SK-N-SH (cell line): ENCODE results near the gene OBP2A.
"Not testable (repeated sequence)": the region's sequence is repeated elsewhere in the genome, so short reads cannot be mapped to it uniquely, and the experiment has no call there.

Experiments used
- CTCF ChIP-seq: fragments of 200-600 bp; sonication (generic); IDR thresholded peaks from 2 replicates; pipeline ENCODE4 v1.6.1; 2017; ENCODE audit warnings: antibody characterized with exemption, mild to moderate bottlenecking, moderate library complexity
- EP300 ChIP-seq, 2 experiments: IDR thresholded peaks; 2 replicates each; pipeline versions ENCODE4 v1.4.0 to v1.6.1; 2012; ENCODE audit warnings: borderline replicate concordance in 1 of 2, low read depth in 1 of 2, low read length in 1 of 2
- POLR2AphosphoS5 ChIP-seq: IDR thresholded peaks from 2 replicates; pipeline ENCODE4 v1.6.1; 2012; ENCODE audit warnings: low read depth, low read length
- SIN3A ChIP-seq: IDR thresholded peaks from 2 replicates; pipeline ENCODE4 v1.6.1; 2012; ENCODE audit warnings: low read depth, mild to moderate bottlenecking, low read length, moderate library complexity, borderline replicate concordance
- TF ChIP-seq, protein P1 (sequence below): IDR thresholded peaks from 2 replicates; pipeline ENCODE4 v1.4.0; 2012; ENCODE audit warnings: low read depth

DNA sequence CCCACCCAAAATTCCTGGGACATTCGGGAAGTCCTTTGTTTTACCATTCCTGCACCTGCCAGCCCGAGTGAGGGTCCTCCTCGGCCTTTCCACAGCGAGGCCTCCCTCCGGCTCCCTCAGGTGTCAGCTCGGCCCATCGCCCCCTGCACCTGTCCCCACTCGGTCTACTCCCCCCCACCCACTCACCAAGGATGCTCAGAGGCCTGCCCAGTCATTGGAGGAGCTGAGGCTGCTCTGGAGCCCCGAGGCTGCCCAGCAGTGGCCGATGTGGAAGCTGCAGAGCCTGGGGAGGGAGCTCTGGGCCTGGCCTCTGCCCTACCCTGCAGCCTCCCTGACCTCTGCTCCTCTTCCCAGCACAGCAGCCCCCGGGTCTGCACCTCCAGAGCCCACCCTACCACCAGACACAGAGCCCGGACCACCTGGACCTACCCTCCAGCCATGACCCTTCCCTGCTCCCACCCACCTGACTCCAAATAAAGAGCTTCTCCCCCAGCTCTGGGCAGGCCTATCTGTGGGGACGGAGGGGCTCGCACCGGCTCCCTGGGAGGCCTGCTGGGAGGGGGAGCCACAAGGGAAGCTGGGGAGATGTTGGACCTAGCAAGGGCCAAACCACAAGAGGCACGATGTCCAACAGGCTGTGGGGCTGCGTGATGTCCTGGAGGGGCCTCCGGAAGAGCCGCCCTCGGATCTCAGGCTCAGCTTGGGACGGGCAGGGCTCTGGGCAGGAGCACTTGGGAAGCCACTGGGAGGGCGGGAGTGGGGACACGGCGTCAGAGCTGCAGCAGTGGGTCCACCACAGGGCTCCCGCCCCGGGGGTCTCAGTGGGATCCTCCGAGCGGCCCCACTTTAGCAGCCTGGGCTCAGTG is 3.8 kb downstream of the OBP2A start:
- not testable (repeated sequence) for TF ChIP-seq CTCF; EP300 (IDR thresholded peaks at IDR 0.05; ENCODE audit: borderline replicate concordance in 1 of 2, low read depth in 1 of 2, low read length in 1 of 2); POLR2AphosphoS5; SIN3A
- TF ChIP-seq, protein P1, sequence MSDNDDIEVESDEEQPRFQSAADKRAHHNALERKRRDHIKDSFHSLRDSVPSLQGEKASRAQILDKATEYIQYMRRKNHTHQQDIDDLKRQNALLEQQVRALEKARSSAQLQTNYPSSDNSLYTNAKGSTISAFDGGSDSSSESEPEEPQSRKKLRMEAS, result not testable (repeated sequence)
